Smooth muscle cell (in vitro differentiated cells): ENCODE measurements around the gene COL5A2. TPM values are rescaled to one million over a fixed set of nuclear protein-coding genes. Genes with fewer than 3 reads are reported as not detected.

Experiments used
- DNase-seq: peaks from one replicate; lab custom pipeline; 2025; ENCODE audit not compliant: unreplicated experiment; lab: John Stamatoyannopoulos, UW
- H2AFZ ChIP-seq: fragments of 200-600 bp; sonication (generic); 2 replicates; pipeline ENCODE4 v1.6.0; 2016; ENCODE audit warnings: antibody characterized with exemption, low read depth, mild to moderate bottlenecking
- H3F3A ChIP-seq: fragments of 200-600 bp; sonication (generic); 2 replicates; pipeline ENCODE4 v1.6.0; 2017; ENCODE audit warnings: antibody characterized with exemption, low read depth
- H3K27ac ChIP-seq: fragments of 200-600 bp; sonication (generic); 2 replicates; pipeline ENCODE4 v1.5.1; 2016; ENCODE audit warnings: low read depth, mild to moderate bottlenecking
- H3K27me3 ChIP-seq: fragments of 200-600 bp; sonication (generic); 2 replicates; pipeline ENCODE4 v1.6.1; 2016; ENCODE audit warnings: low read depth, mild to moderate bottlenecking
- H3K36me3 ChIP-seq: fragments of 200-600 bp; sonication (generic); 2 replicates; pipeline ENCODE4 v1.5.1; 2016; ENCODE audit warnings: low read depth
- H3K4me1 ChIP-seq: fragments of 200-600 bp; sonication (generic); 2 replicates; pipeline ENCODE4 v1.5.1; 2016; ENCODE audit warnings: low read depth
- H3K4me2 ChIP-seq: fragments of 200-600 bp; sonication (generic); 2 replicates; pipeline ENCODE4 v1.6.0; 2016; ENCODE audit warnings: mild to moderate bottlenecking
- H3K4me3 ChIP-seq: fragments of 200-600 bp; sonication (generic); 2 replicates; pipeline ENCODE4 v1.5.1; 2016; ENCODE audit warnings: mild to moderate bottlenecking
- H3K79me2 ChIP-seq: fragments of 200-600 bp; sonication (generic); 2 replicates; pipeline ENCODE4 v1.6.0; 2016; ENCODE audit warnings: low read depth, mild to moderate bottlenecking
- H3K9ac ChIP-seq: fragments of 200-600 bp; sonication (generic); 2 replicates; pipeline ENCODE4 v1.6.0; 2016; ENCODE audit warnings: low read depth
- H3K9me3 ChIP-seq: fragments of 200-600 bp; sonication (generic); replicated peaks from 2 replicates; pipeline ENCODE4 v1.5.1; 2016; ENCODE audit warnings: low read depth
- H4K20me1 ChIP-seq: fragments of 200-600 bp; sonication (generic); 2 replicates; pipeline ENCODE4 v1.6.0; 2016; ENCODE audit warnings: low read depth
- WGBS: methylation state at CpG from one replicate; pipeline ENCODE4 v1.1.7; 2016; ENCODE audit warnings: low lambda C conversion rate; 5-methylcytosine and 5-hydroxymethylcytosine counted together
- polyA plus RNA-seq: library from polyadenylated mRNA; unstranded; fragments of >200 nt; fragmentation: Nextera tagmentation; extraction: Ambion mirVana; gene quantifications from 2 replicates; pipeline ENCODE4 v1.2.1, GENCODE V29; 2016
- total RNA-seq: library from RNA; depleted of rRNA; stranded (reverse); fragments of >200 nt; gene quantifications from 2 replicates; pipeline ENCODE4 v1.2.3, GENCODE V29; 2014
- TF ChIP-seq, protein P1 (sequence below): fragments of 200-600 bp; sonication (generic); IDR thresholded peaks from 2 replicates; pipeline ENCODE4 v1.5.1; 2017; ENCODE audit warnings: borderline replicate concordance, mild to moderate bottlenecking, antibody characterized with exemption; ENCODE audit not compliant: insufficient read depth, poor library complexity, severe bottlenecking

Gene COL5A2
- total and polyA plus RNA-seq, 2 experiments from 2014 or later = 364 to 697 TPM

DNA sequence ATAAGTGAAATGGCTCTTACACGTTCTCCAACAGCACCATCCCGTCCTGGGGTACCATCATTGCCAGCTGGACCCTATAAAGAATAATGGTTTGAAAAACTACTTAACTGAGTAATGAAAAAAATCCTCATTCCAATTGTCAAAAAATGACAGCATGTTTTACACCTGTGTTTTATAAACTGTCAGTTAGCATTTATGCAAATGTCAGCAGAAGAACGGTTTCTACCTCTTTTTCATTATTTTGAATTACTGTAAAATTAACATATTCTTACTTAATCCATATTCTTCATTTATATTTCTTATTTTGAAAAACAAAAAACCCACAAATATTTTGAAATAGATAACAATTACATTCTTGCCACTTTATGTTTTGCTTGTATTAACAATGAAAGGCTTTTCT is 131.4 kb downstream of the COL5A2 start:
- DNase-seq = no peak
- Histone ChIP-seq H3K27ac (peak overlapping the region; percentile 63), H3K79me2 (peaks cover 47% of the 10 kb centered on the region)

DNA sequence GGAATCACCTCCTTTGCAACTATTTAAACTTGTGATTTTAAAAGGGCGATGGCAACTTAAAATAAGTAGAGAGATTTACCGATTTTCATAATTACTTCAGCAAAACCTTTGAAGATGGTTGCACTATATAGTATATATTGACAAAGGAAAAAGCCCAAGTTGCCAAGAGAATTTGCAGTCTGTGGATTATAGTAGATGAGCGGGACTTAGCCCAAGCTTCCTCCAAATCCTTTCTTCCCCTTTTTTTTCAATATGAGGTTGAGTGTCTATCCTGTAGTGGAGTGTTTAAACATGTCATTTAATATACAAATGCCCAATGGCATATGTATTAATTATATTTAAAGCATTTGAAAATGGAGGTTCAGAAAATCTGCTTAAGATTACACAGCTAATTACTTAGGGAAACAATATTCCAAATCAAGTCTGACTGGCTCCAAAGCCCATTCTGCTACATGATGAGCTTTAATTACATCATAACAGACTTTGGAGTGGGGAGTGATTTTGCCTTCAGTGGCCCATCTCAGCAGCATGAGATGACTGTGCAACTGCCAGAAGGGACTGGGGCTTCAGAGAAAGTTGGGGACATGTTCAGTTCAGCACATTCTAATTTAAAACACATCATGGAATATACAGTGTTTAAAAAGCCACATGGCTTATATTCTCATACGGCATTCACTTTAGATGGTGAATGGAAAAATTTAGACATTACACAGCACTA is 132.2 kb downstream of the COL5A2 start:
- Histone ChIP-seq H3K36me3 (peaks cover 64% of the 10 kb centered on the region), H3K4me2 (no peak overlapping the region), H2AFZ (no peak overlapping the region), H3K9me3 (no peaks in the 10 kb centered on the region), H3K79me2 (peaks cover 41% of the 10 kb centered on the region), H3K4me3 (no peak overlapping the region), H3K4me1 (no peaks in the 10 kb centered on the region), H3K27ac (peak overlapping the region; percentile 63), H3K9ac (no peak overlapping the region), H4K20me1 (no peaks in the 10 kb centered on the region), H3K27me3 (no peaks in the 10 kb centered on the region), H3F3A (peaks cover 10% of the 10 kb centered on the region)
- DNase-seq = no peak
- 82% methylated on average over 4 of the region's 4 CpGs for WGBS
- TF ChIP-seq, protein P1, sequence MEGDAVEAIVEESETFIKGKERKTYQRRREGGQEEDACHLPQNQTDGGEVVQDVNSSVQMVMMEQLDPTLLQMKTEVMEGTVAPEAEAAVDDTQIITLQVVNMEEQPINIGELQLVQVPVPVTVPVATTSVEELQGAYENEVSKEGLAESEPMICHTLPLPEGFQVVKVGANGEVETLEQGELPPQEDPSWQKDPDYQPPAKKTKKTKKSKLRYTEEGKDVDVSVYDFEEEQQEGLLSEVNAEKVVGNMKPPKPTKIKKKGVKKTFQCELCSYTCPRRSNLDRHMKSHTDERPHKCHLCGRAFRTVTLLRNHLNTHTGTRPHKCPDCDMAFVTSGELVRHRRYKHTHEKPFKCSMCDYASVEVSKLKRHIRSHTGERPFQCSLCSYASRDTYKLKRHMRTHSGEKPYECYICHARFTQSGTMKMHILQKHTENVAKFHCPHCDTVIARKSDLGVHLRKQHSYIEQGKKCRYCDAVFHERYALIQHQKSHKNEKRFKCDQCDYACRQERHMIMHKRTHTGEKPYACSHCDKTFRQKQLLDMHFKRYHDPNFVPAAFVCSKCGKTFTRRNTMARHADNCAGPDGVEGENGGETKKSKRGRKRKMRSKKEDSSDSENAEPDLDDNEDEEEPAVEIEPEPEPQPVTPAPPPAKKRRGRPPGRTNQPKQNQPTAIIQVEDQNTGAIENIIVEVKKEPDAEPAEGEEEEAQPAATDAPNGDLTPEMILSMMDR = no peak

More for the DNA sequence above, 131.4 kb downstream of the COL5A2 start:
- Histone ChIP-seq H3K4me1 (no peaks in the 10 kb centered on the region), H3K9ac (no peak overlapping the region), H3K27me3 (no peaks in the 10 kb centered on the region), H3F3A (peaks cover 10% of the 10 kb centered on the region), H4K20me1 (no peaks in the 10 kb centered on the region), H2AFZ (no peak overlapping the region), H3K9me3 (no peaks in the 10 kb centered on the region), H3K36me3 (peaks cover 64% of the 10 kb centered on the region), H3K4me3 (no peak overlapping the region), H3K4me2 (no peak overlapping the region)
- 94% methylated on average over 3 of the region's 3 CpGs for WGBS
- TF ChIP-seq, protein P1 = no peak

DNA sequence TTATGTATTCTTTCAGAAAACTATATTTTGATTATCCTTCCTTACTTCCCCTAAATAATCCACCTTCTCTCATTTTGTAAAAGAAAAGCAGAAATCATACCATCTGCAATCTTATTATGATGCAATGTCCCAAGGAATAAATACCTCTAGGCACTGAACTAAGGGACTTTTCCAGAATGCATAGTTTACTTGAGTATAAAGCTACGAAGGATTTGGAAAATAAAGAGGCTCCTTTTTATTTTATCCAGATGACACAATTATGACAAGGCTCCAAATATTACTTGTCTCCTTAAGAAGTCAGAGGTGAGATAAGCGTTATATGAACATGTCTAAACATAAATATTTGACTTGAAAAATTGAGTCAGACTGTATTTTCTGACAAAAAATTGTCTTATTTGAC is 133.2 kb downstream of the COL5A2 start:
- Histone ChIP-seq H3K9me3 (no peaks in the 10 kb centered on the region), H2AFZ (no peak overlapping the region), H3K9ac (no peak overlapping the region), H3K27ac (peak overlapping the region; percentile 12), H3K4me1 (no peaks in the 10 kb centered on the region), H3K27me3 (no peaks in the 10 kb centered on the region), H4K20me1 (no peaks in the 10 kb centered on the region), H3K4me3 (no peak overlapping the region), H3K79me2 (peaks cover 32% of the 10 kb centered on the region), H3K36me3 (peaks cover 65% of the 10 kb centered on the region), H3K4me2 (no peak overlapping the region), H3F3A (peaks cover 13% of the 10 kb centered on the region)
- DNase-seq = no peak
- WGBS = 91% methylated on average over 2 of the region's 2 CpGs
- TF ChIP-seq, protein P1 = no peak

DNA sequence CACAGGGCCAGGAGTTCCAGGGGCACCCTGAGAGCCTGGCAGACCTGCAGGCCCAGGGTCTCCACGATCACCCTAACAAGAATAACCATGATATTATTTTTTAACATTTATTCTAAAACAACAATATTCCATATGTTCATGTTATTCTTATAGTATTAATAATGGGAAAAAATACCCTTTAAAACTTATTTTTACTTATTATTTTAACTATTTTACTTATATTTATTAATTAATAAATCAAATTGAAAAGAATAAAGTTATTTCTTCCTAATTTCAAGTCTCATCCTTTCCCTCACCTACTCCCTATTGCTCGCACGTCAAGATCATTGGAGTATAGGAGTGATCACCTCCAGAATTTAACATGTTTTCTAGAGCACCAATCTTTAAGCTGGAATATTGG is 133.7 kb downstream of the COL5A2 start:
- 95% methylated on average over 3 of the region's 3 CpGs for WGBS
- H2AFZ ChIP-seq = no peak overlapping the region
- peak overlapping the region; percentile 12 for H3K27ac ChIP-seq
- H3K27me3 ChIP-seq = no peaks in the 10 kb centered on the region
- H3K4me2 ChIP-seq = no peak overlapping the region
- no peak for DNase-seq
- H3K9me3 ChIP-seq = no peaks in the 10 kb centered on the region
- peaks cover 66% of the 10 kb centered on the region for H3K36me3 ChIP-seq
- H3K4me3 ChIP-seq = no peak overlapping the region
- H3K4me1 ChIP-seq = no peaks in the 10 kb centered on the region
- peaks cover 32% of the 10 kb centered on the region for H3K79me2 ChIP-seq
- H4K20me1 ChIP-seq = no peaks in the 10 kb centered on the region
- TF ChIP-seq, protein P1 = no peak
- H3K9ac ChIP-seq = no peak overlapping the region
- peaks cover 14% of the 10 kb centered on the region for H3F3A ChIP-seq
